C4-2B (cell line): ENCODE results near the gene DSCAM.

Source experiments
- H3K27ac ChIP-seq: fragments of 450-650 bp; 2 replicates; pipeline ENCODE4 v1.5.1; 2017
- CTCF ChIP-seq: fragments of 450-650 bp; conservative IDR thresholded peaks from 2 replicates; pipeline ENCODE4 v1.5.1; 2017; ENCODE audit warnings: mild to moderate bottlenecking
- ZFX ChIP-seq: fragments of 450-650 bp; IDR thresholded peaks from 2 replicates; pipeline ENCODE4 v1.6.1; 2017

DSCAM gene

GRCh38 chr21:40141621-40142020 is 705.3 kb downstream of the DSCAM start:
- TF ChIP-seq CTCF, result no peak
- TF ChIP-seq ZFX, result no peak
- H3K27ac ChIP-seq, result no peak overlapping the region

GRCh38 chr21:40140675-40141074 is 706.3 kb downstream of the DSCAM start:
- no peak overlapping the region for H3K27ac ChIP-seq
- TF ChIP-seq ZFX (no peak), CTCF (no peak)

- H3K27ac ChIP-seq, result no peak overlapping the region
- TF ChIP-seq CTCF (no peak), ZFX (no peak)
These were observed 707.3 kb downstream of the DSCAM start for GRCh38 chr21:40139636-40140035.

GRCh38 chr21:40136571-40136970 is 710.4 kb downstream of the DSCAM start:
- TF ChIP-seq ZFX (no peak), CTCF (no peak)
- no peak overlapping the region for H3K27ac ChIP-seq

GRCh38 chr21:40134731-40135492 is 712.0 kb downstream of the DSCAM start:
- no peak for TF ChIP-seq ZFX
- TF ChIP-seq CTCF, result no peak
- H3K27ac ChIP-seq, result no peak overlapping the region

- H3K27ac ChIP-seq, result no peak overlapping the region
- no peak for TF ChIP-seq CTCF
- TF ChIP-seq ZFX, result no peak
These were observed 716.5 kb downstream of the DSCAM start for GRCh38 chr21:40130476-40130875.

- TF ChIP-seq CTCF (no peak), ZFX (no peak)
- H3K27ac ChIP-seq, result no peak overlapping the region
These were observed 717.1 kb downstream of the DSCAM start for GRCh38 chr21:40129809-40130208.
